ENCODE data around the gene WDR55. TPM values are rescaled to one million over a fixed set of nuclear protein-coding genes. Genes with fewer than 3 reads are reported as not detected.

WDR55 gene
- total and polyA plus RNA-seq, 10 of the 15 experiments (the other 5 are each of a cell fraction or from before 2014, with no cell fraction given), result 3.4 to 27.8 (median 20.3) TPM

GRCh38 chr5:140639148-140639981 is 25.3 kb upstream of the WDR55 start, which contains the start of gene TMCO6 (continued):
- TF ChIP-seq CEBPB (IDR thresholded peaks at IDR 0.05; ENCODE audit: borderline replicate concordance in 1 of 2, low read depth in 2 of 2, low read length in 2 of 2), result no peak
- peak; percentile 88 for TF ChIP-seq NR2F1 (conservative IDR thresholded peaks at IDR 0.05)
- peak; percentile 63 to 71 (median 69) for TF ChIP-seq CTCF (IDR thresholded peaks at IDR 0.05 in 2 of 3, conservative IDR thresholded peaks at IDR 0.05 in 1 of 3; ENCODE audit: control insufficient read depth in 2 of 3, extremely low read depth in 1 of 3, insufficient read depth in 1 of 3, low read depth in 3 of 3, low read length in 3 of 3)
- TF ChIP-seq MLLT1 (IDR thresholded peaks at IDR 0.05), result no peak; the same call in 1 of the 2 replicates
- TF ChIP-seq SKIL (IDR thresholded peaks at IDR 0.05; ENCODE audit: low read depth, poor library complexity, severe bottlenecking), result no peak
- no peak for TF ChIP-seq CUX1 (IDR thresholded peaks at IDR 0.05; ENCODE audit: insufficient replicate concordance, low read depth, low read length)
- TF ChIP-seq JUNB (IDR thresholded peaks at IDR 0.05), result no peak
- TF ChIP-seq CREB1 (IDR thresholded peaks at IDR 0.05; ENCODE audit: low read depth), result peak; percentile 67; the same call in 1 of the 2 replicates
- no peak for TF ChIP-seq MTA2 (IDR thresholded peaks at IDR 0.05; ENCODE audit: low read depth)
- peak; percentile 52 for TF ChIP-seq NRF1 (conservative IDR thresholded peaks at IDR 0.05; ENCODE audit: low read depth, low read length)
- no peak for TF ChIP-seq IRF4 (IDR thresholded peaks at IDR 0.05; ENCODE audit: low read depth, low read length)
- TF ChIP-seq FOXM1 (IDR thresholded peaks at IDR 0.05; ENCODE audit: low read depth, low read length), result no peak
- TF ChIP-seq KLF5 (IDR thresholded peaks at IDR 0.05; ENCODE audit: partially characterized antibody), result no peak
- TF ChIP-seq MEF2B (IDR thresholded peaks at IDR 0.05; ENCODE audit: partially characterized antibody, poor library complexity, severe bottlenecking), result peak; percentile 62
- peak; percentile 87; the same call in 1 of the 2 replicates for TF ChIP-seq RB1 (IDR thresholded peaks at IDR 0.05; ENCODE audit: borderline replicate concordance)
- no peak for TF ChIP-seq EP300 (IDR thresholded peaks at IDR 0.05; ENCODE audit: borderline replicate concordance in 1 of 2, control insufficient read depth in 1 of 2, low read depth in 2 of 2, low read length in 2 of 2)
- no peak for TF ChIP-seq ASH2L (IDR thresholded peaks at IDR 0.05; ENCODE audit: borderline replicate concordance, low read depth)
- peak; percentile 49; the same call in 1 of the 2 replicates for TF ChIP-seq YY1 (IDR thresholded peaks at IDR 0.05; ENCODE audit: low read depth, low read length)

All from GM12878 (cell line).